Activated naive CD4-positive, alpha-beta T cell treated with anti-CD3 and anti-CD28 coated beads, Interleukin-2, amount 10 ng/mL, durations not matched to agents 7 days and 5 days (primary cell): ENCODE results near the gene NACA2.
"Not testable (repeated sequence)": the region's sequence is repeated elsewhere in the genome, so short reads cannot be mapped to it uniquely, and the experiment has no call there.

Experiments used
- CTCF ChIA-PET: fragments of 350-600 bp; sonication (Branson Sonifier 250); formaldehyde crosslinking; loops from one replicate; lab custom pipeline; 2021; ENCODE audit warnings: antibody characterized with exemption; lab: Charles Lee
- DNase-seq: peaks from one replicate; pipeline ENCODE4 v3.0.0-alpha.2; 2020
- H3K27ac Mint-ChIP-seq: one replicate; pipeline ENCODE4 v1.8.0; 2021; ENCODE audit warnings: mild to moderate bottlenecking, moderate library complexity, mixed read lengths
- H3K27me3 Mint-ChIP-seq: one replicate; pipeline ENCODE4 v1.8.0; 2021; ENCODE audit warnings: mild to moderate bottlenecking, mixed read lengths
- H3K36me3 Mint-ChIP-seq: one replicate; pipeline ENCODE4 v1.8.0; 2021; ENCODE audit warnings: mixed read lengths
- H3K4me1 Mint-ChIP-seq: one replicate; pipeline ENCODE4 v1.8.0; 2021; ENCODE audit warnings: mixed read lengths
- H3K4me3 Mint-ChIP-seq: one replicate; pipeline ENCODE4 v1.8.0; 2021; ENCODE audit warnings: mild to moderate bottlenecking, moderate library complexity, mixed read lengths
- H3K9me3 Mint-ChIP-seq: one replicate; pipeline ENCODE4 v1.8.0; 2021; ENCODE audit warnings: mixed read lengths

The NACA2 gene

GRCh38 chr17:61562287-61562686 is 28.7 kb downstream of the NACA2 start:
- DNase-seq, result no peak
- no peaks in the 10 kb centered on the region for H3K4me1 Mint-ChIP-seq
- H3K27ac Mint-ChIP-seq, result no peak overlapping the region
- H3K9me3 Mint-ChIP-seq, result no peaks in the 10 kb centered on the region
- peaks cover 5% of the 10 kb centered on the region for H3K27me3 Mint-ChIP-seq
- CTCF ChIA-PET, result no interaction called here
- H3K36me3 Mint-ChIP-seq, result no peaks in the 10 kb centered on the region
- H3K4me3 Mint-ChIP-seq, result no peak overlapping the region

- Mint-ChIP-seq H3K4me3 (no peak overlapping the region), H3K9me3 (no peaks in the 10 kb centered on the region), H3K36me3 (no peaks in the 10 kb centered on the region), H3K27me3 (peaks cover 5% of the 10 kb centered on the region), H3K4me1 (no peaks in the 10 kb centered on the region), H3K27ac (no peak overlapping the region)
- DNase-seq, result no peak
- CTCF ChIA-PET, result no interaction called here
Measured at GRCh38 chr17:61561354-61561753, 29.7 kb downstream of the NACA2 start.

- H3K9me3 Mint-ChIP-seq, result no peaks in the 10 kb centered on the region
- H3K27me3 Mint-ChIP-seq, result peaks cover 6% of the 10 kb centered on the region
- H3K4me1 Mint-ChIP-seq, result peaks cover 2% of the 10 kb centered on the region
- no peaks in the 10 kb centered on the region for H3K36me3 Mint-ChIP-seq
- no peak overlapping the region for H3K4me3 Mint-ChIP-seq
- H3K27ac Mint-ChIP-seq, result no peak overlapping the region
- CTCF ChIA-PET, result no interaction called here
- DNase-seq, result no peak
Measured at GRCh38 chr17:61560071-61560470, 30.9 kb downstream of the NACA2 start.

- H3K27me3 Mint-ChIP-seq, result peaks cover 19% of the 10 kb centered on the region
- CTCF ChIA-PET, result no interaction called here
- H3K4me1 Mint-ChIP-seq, result peaks cover 4% of the 10 kb centered on the region
- no peaks in the 10 kb centered on the region for H3K36me3 Mint-ChIP-seq
- H3K9me3 Mint-ChIP-seq, result no peaks in the 10 kb centered on the region
- DNase-seq, result no peak
- H3K4me3 Mint-ChIP-seq, result no peak overlapping the region
- H3K27ac Mint-ChIP-seq, result no peak overlapping the region
Measured at GRCh38 chr17:61556224-61557188, 34.5 kb downstream of the NACA2 start.

DNA sequence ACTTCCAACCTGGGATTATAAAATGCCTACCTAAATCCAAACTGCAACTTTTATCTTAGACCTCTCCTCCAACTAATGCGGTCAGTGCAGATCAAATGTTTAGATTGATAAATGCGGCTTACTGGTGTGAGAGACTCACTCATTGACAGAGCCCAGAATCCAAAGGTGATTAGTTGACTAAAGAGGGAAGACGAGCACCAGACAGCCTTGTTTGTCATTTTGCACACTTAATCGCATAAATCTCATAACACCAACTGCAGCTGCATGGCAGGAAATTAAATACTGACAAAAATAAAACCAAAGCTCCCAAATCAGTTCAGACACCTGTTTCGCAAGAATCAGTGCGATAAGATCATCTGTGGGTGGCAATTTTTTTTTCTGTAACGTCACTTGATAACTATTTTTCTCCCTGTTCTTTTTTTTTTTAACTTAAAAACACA is 35.9 kb downstream of the NACA2 start:
- CTCF ChIA-PET, result no interaction called here
- Mint-ChIP-seq H3K27ac (no peak overlapping the region), H3K4me3 (no peak overlapping the region), H3K27me3 (peaks cover 27% of the 10 kb centered on the region), H3K4me1 (peaks cover 4% of the 10 kb centered on the region), H3K36me3 (no peaks in the 10 kb centered on the region), H3K9me3 (no peaks in the 10 kb centered on the region)
- DNase-seq, result no peak

- H3K36me3 Mint-ChIP-seq, result no peaks in the 10 kb centered on the region
- peaks cover 4% of the 10 kb centered on the region for H3K4me1 Mint-ChIP-seq
- CTCF ChIA-PET, result no interaction called here
- no peak overlapping the region for H3K4me3 Mint-ChIP-seq
- no peaks in the 10 kb centered on the region for H3K9me3 Mint-ChIP-seq
- no peak for DNase-seq
- peaks cover 34% of the 10 kb centered on the region for H3K27me3 Mint-ChIP-seq
- H3K27ac Mint-ChIP-seq, result no peak overlapping the region
Measured at GRCh38 chr17:61554209-61554608, 36.8 kb downstream of the NACA2 start.

DNA sequence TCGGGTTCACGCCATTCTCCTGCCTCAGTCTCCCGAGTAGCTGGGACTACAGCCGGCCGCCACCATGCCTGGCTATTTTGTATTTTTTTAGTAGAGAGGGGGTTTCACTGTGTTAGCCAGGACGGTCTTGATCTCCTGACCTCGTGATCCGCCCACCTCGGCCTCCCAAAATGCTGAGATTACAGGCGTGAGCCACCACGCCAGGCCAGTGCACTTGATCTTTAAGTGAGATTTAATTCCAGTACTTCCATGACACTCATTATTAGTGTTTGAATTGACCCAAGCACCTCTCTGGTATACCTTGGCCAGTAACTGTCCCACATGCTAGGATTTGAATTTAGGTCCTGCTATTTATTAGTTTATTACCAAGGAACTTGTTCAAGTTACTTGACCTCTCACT is 38.5 kb downstream of the NACA2 start:
- CTCF ChIA-PET, H3K27ac Mint-ChIP-seq, H3K36me3 Mint-ChIP-seq, H3K4me1 Mint-ChIP-seq, DNase-seq, H3K4me3 Mint-ChIP-seq, H3K9me3 Mint-ChIP-seq: not testable (repeated sequence)
- peaks cover 32% of the 10 kb centered on the region for H3K27me3 Mint-ChIP-seq

- CTCF ChIA-PET, result interaction anchor here (0.7 to 2.1 kb wide), 3 partner anchors 67 to 139 kb away, joined by 4 to 10 read pairs (median 7); no protein-coding TSS in a partner anchor
- H3K27me3 Mint-ChIP-seq, result peaks cover 29% of the 10 kb centered on the region
- H3K36me3 Mint-ChIP-seq, result no peaks in the 10 kb centered on the region
- no peak for DNase-seq
- H3K4me3 Mint-ChIP-seq, result no peak overlapping the region
- no peaks in the 10 kb centered on the region for H3K9me3 Mint-ChIP-seq
- H3K27ac Mint-ChIP-seq, result no peak overlapping the region
- peaks cover 4% of the 10 kb centered on the region for H3K4me1 Mint-ChIP-seq
Measured at GRCh38 chr17:61551255-61551742, 39.7 kb downstream of the NACA2 start.

DNA sequence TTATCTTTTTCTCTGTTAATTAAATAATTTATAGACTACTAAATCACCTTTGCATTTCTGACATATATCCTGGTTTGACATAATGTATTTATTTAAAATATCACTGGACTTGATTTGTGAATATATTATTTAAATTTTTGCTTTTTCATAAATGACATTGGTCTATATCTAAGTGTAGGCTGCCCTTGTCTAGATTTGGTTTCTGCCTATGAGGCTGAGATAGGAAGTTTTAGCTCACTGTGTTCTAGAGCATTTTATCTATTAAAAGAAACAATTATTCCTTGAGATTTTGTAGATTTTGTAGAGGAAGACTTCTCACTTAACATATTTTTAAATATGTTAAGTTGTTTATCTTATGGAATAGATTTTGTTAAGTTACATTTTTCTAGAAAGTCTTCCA is 43.9 kb downstream of the NACA2 start:
- CTCF ChIA-PET, result no interaction called here
- Mint-ChIP-seq H3K9me3 (no peaks in the 10 kb centered on the region), H3K27ac (no peak overlapping the region), H3K27me3 (peaks cover 27% of the 10 kb centered on the region), H3K4me1 (no peaks in the 10 kb centered on the region), H3K4me3 (no peak overlapping the region), H3K36me3 (no peaks in the 10 kb centered on the region)
- DNase-seq, result no peak

- no peak for DNase-seq
- no peaks in the 10 kb centered on the region for H3K36me3 Mint-ChIP-seq
- H3K4me1 Mint-ChIP-seq, result no peaks in the 10 kb centered on the region
- H3K4me3 Mint-ChIP-seq, result no peak overlapping the region
- H3K27ac Mint-ChIP-seq, result no peak overlapping the region
- CTCF ChIA-PET, result interaction anchor here (1.1 kb wide), 1 partner anchor 574 kb away, joined by 3 read pairs; no protein-coding TSS in a partner anchor
- no peaks in the 10 kb centered on the region for H3K9me3 Mint-ChIP-seq
- H3K27me3 Mint-ChIP-seq, result peaks cover 19% of the 10 kb centered on the region
Measured at GRCh38 chr17:61545335-61545938, 45.6 kb downstream of the NACA2 start.

DNA sequence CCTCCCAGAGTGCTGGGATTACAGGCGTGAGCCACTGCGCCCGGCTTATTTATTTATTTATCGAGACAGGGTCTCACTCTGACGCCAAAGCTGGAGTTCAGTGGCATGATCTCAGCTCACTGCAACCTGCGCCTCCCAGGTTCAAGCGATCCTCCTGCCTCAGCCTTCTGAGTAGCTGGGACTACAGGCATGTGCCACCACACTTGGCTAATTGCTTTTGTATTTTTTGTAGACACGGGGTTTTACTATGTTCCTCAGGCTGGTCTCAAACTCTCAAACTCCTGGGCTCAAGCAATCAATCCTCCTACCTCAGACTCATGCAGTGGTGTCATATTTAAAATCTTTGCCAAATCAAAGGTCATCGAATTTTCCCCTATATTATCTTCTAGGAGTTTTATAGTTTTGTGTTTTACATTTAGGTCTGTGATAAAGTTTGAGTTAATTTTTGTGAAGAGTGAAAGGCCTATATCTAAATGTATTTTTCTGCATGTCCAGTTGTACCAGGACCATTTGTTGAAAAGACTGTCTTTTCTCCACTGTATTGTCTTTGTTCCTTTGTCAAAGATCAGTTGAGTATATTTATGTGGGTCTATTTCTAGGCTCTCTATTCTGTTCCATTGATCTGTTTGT is 47.1 kb downstream of the NACA2 start:
- H3K27me3 Mint-ChIP-seq, result peaks cover 9% of the 10 kb centered on the region
- H3K4me1 Mint-ChIP-seq, result no peaks in the 10 kb centered on the region
- no peaks in the 10 kb centered on the region for H3K9me3 Mint-ChIP-seq
- no peaks in the 10 kb centered on the region for H3K36me3 Mint-ChIP-seq
- no peak overlapping the region for H3K27ac Mint-ChIP-seq
- CTCF ChIA-PET, result no interaction called here
- no peak for DNase-seq
- no peak overlapping the region for H3K4me3 Mint-ChIP-seq

- no peak overlapping the region for H3K27ac Mint-ChIP-seq
- H3K4me1 Mint-ChIP-seq, result no peaks in the 10 kb centered on the region
- DNase-seq, result no peak
- H3K27me3 Mint-ChIP-seq, result peaks cover 9% of the 10 kb centered on the region
- CTCF ChIA-PET, result no interaction called here
- H3K36me3 Mint-ChIP-seq, result no peaks in the 10 kb centered on the region
- H3K4me3 Mint-ChIP-seq, result no peak overlapping the region
- no peaks in the 10 kb centered on the region for H3K9me3 Mint-ChIP-seq
Measured at GRCh38 chr17:61542027-61542426, 49.0 kb downstream of the NACA2 start.

DNA sequence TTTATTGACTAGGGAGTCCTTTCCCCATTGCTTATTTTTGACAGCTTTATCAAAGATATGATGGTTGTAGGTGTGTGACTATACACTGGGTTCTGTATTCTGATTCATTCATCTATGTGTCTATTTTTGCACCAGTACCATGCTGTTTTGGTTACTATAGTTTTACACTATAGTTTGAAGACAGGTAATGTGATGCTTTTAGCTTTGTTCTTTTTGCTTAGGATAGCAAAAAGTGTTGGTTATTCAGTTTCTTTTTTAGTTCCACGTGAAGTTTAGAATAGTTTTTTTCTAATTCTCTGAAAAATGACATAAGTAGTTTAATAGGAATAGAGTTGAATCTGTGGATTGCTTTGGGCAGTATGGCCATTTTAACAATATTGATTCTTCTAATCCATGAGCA is 50.1 kb downstream of the NACA2 start:
- CTCF ChIA-PET, result no interaction called here
- H3K9me3 Mint-ChIP-seq, result no peaks in the 10 kb centered on the region
- DNase-seq, result no peak
- peaks cover 3% of the 10 kb centered on the region for H3K4me1 Mint-ChIP-seq
- no peak overlapping the region for H3K4me3 Mint-ChIP-seq
- peaks cover 8% of the 10 kb centered on the region for H3K27me3 Mint-ChIP-seq
- no peak overlapping the region for H3K27ac Mint-ChIP-seq
- no peaks in the 10 kb centered on the region for H3K36me3 Mint-ChIP-seq
